Mucosa of gallbladder (tissue), 1 donor: ENCODE data around the gene ESRRA. TPM values are rescaled to one million over a fixed set of nuclear protein-coding genes. Genes with fewer than 3 reads are reported as not detected.

Experiments used
- DNase-seq: peaks from one replicate; pipeline ENCODE4 v3.0.0-alpha.2; 2020; ENCODE audit warnings: low spot score
- total RNA-seq: library from RNA; stranded (reverse); gene quantifications from one replicate; pipeline ENCODE4 v1.2.1, GENCODE V29; 2021
- donor health status: DM: no; HTN: no; CAD: no.

ESRRA gene
- total RNA-seq, 1 donor from 2014 or later: 97.7 TPM

DNA sequence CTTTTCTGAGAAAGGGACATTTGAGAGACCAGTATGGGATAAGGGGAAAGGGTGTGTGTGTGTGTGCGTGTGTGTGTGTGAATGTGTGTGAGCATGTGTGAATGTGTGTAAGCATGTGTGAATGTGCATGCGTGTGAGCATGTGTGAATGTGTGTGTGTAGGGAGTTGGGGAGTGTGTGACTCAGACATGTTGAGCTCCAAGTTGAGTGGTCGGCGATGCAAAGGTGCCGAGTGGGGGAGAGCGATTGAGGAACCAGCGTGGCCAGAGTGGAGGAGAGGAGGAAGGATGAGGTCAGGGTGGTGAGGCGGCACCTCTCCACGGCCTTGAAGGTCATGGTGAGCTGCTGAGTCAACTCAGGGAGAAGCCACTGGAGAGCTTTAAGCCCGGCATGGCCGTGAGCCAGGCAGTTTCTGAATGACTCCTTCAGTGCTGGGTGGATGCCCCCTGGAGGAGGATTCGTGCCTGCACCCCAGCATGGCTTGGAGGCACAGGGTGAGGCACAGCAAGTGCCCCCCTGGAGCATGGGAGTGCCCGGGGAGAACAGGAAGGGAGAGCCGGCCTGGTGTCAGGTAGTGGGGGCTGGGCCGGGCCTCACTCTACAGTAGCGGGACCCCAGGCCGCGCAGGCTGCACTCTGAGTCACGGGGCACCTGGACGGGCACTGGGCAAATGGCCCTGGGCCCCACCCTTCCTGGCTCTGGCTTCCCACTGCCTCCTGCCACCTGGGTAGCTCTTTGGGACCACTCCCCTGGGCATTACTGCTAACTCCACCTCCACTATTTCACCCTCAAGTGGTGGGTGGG, 26.4 kb downstream of the ESRRA start:
- peak; percentile 77 for DNase-seq

DNA sequence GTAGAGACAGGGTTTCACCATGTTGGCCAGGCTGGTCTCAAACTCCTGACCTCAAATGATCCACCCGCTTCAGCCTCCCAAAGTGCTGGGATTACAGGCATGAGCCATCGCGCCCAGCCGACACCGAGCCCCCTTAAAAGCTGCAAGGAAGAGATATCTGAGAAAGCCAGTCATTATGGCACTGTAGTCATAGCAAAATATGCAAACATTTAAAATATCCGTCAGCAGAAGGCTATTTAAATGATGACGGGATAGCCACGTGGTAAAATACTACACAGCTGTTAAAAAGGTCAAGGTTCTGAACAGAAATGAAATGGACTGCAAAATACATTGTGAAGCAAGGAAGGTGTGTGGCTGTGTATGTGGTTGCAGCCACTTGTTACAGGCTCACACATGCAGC, 28.2 kb downstream of the ESRRA start:
- DNase-seq: no peak

DNA sequence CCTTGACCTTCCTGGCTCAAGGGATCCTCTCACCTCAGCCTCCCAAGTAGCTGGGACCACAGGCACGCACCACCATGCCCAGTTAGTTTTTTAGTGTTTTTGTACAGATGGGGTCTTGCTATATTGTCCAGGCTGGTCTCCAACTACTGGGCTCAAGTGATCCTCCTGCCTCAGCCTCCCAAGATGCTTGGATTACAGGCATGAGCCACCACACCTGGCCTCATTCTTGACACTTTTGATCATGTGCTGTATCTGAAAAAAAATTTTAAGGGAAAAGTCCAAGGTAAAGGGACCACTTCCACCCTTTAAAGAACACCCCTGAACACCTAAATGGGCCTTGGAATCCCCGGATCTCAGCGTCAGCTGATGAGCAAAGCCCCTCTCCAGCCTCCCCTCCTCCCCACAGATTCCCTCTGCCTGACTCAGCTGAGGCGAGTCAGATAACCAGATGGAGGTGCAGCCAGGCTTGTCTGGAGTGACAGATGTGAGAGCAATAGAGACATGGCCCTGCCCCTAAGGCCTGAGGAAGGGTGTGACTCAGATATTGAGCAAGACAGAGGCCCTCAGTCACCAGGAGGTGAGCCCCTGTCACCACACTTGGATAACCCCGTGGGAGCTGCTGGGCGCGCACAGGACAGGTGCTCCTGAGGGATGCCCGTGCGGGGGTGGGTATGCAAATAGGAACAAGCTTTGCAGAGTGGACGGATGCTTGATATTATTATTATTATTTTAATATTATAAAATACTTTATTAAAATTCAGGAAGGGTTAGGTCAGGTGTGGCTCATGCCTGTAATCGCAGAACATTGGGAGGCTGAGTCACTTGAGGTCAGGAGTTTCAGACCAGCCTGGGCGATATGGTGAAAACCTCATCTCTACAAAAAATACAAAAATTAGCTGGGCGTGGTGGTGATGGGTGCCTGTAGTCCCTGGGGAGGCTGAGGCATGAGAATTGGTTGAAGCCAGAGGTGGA, 29.7 kb downstream of the ESRRA start:
- no peak for DNase-seq

DNA sequence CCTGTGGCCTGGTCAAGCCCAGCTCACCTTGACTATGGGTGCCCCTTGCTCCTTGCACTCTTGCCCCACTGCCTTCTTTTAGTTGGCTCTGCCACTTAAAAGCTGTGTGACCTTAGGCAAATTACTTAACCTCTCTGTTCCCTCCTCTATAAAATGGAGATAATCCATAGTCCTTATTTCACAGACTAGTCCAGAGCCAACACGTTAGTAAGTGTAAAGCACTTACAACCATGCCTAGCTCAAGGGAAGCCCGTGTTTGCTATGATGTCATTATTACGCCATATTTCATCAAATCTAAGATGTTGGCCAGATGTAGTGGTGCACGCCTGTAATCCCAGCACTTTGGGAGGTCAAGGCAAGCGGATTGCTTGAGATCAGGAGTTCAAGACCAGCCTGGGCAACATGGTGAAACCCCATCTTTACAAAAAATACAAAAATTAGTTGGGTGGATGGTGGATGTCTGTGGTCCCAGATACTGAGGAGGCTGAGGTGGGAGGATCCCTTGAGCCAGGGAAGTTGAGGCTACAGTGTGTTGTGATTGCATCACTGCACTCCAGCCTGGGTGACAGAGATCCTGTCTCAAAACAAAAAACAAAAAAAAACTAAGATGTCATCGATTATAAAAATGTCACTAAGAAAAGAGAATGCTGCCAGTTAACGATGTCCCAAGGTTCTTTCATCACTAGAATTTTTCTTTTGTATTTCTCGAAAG, 32.4 kb downstream of the ESRRA start:
- DNase-seq: no peak

DNA sequence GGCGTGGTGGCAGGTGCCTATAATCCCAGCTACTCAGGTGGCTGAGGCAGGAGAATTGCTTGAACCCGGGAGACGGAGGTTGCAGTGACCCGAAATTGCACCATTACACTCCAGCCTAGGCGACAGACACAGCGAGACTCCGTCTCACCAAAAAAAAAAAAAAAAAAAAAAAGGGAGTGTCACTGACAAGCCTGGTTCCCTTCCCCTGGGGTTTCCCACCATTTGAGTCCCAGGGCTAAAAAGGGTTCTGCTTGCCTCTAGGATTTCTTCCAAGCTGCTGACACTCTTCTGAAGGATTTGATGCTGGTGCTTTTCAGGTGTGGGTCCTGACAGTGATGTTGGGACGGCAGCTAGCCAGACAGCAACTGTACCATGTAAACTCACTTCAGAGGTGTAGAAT, 33.4 kb downstream of the ESRRA start:
- DNase-seq: no peak

DNA sequence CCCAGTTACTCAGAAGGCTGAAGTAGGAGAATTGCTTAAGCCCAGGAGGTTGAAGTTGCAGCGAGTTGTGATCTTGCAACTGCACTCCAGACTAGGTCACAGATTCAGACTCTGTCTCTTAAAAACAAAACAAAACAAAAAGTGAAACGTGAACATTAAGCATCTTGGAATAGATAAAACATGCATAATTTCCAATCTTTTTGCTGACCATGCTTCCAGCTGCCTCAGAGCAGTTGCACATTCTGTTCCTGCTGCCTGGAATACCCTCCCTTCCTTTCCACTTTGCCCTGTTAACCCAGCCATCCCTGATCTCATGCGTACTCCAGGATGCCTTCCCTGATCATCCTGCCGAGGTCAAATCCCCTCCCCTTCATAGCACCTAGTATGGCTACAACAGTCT, 34.0 kb downstream of the ESRRA start:
- no peak for DNase-seq

DNA sequence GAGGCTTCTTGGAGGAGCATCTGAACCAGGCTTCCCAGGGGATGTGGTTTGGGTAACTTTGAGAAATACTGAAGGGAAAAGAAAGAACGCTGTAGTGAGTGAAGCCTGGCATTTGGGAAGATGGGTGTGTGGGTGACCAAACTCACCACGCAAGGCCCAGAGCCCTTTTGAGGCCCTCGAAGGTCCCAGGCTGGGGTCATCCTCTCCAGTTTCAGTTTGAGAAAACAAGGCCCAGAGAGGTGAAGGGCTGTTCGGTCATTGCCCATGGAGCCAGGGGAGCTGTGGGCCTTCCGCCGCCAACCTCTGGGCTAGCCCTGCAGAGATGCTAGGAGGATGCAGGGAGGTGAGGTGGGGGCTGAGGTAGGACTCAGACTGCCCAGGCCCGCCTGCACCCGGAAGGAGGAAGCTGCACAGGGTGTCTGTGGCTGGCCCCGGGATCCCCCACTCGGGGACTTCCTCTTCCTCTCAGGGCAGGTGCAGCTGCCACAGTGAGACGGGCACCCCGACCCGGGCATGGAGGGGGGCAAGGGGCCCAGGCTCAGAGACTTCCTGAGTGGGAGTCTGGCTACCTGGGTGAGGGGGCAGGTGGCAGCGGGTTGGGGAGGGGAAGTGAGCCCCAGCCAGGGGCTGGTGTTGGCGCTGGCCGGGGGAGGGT, 34.6 kb downstream of the ESRRA start, which contains the start of gene CCDC88B:
TSS of gene CCDC88B (plus strand) at position 451 of the 655 bp plus-strand sequence. CDS start at position 514, 63 bp downstream.
- peak; percentile 49 for DNase-seq

DNA sequence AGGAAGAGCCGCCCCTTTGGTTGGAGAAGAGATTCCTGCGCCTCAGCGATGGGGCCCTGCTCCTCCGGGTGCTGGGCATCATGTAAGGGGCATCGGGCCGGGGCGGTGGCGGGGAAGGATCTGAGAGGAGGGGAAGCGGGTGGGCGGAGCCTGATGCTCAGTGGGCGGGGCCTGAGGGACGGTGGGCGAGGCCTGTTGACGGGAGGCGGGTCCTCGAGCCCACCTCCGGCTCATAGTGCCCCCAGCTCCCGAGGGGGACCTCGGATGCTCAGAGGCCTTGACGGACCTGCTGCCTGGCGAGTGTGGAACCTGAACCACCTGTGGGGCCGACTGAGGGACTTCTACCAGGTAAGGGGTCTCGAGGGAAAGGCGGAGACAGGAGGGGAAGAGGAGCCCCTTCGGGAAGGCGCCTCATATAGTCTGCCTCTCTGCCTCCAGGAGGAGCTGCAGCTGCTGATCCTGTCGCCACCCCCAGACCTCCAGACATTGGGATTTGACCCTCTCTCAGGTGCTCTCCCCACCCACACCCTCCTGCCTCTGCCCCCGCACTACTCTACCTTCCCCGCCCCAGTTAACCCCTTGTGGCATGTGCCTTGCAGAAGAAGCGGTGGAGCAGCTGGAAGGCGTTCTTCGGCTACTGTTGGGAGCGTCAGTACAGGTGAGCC, 35.5 kb downstream of the ESRRA start:
- no peak for DNase-seq

DNA sequence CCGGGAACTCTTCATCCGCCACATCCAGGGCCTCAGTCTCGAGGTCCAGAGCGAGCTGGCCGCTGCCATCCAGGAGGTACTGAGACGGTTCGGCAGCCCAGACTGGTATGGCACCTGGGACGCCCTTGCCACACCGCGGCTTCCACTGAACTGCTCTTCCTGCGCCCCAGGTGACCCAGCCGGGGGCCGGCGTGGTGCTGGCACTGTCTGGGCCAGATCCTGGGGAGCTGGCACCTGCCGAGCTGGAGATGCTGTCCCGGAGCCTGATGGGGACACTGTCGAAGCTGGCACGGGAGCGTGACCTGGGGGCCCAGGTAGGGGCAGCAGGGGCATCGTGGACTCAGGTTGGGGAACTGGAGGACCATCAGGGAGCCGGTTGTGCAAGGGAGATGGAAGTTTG, 36.1 kb downstream of the ESRRA start:
- DNase-seq: no peak

DNA sequence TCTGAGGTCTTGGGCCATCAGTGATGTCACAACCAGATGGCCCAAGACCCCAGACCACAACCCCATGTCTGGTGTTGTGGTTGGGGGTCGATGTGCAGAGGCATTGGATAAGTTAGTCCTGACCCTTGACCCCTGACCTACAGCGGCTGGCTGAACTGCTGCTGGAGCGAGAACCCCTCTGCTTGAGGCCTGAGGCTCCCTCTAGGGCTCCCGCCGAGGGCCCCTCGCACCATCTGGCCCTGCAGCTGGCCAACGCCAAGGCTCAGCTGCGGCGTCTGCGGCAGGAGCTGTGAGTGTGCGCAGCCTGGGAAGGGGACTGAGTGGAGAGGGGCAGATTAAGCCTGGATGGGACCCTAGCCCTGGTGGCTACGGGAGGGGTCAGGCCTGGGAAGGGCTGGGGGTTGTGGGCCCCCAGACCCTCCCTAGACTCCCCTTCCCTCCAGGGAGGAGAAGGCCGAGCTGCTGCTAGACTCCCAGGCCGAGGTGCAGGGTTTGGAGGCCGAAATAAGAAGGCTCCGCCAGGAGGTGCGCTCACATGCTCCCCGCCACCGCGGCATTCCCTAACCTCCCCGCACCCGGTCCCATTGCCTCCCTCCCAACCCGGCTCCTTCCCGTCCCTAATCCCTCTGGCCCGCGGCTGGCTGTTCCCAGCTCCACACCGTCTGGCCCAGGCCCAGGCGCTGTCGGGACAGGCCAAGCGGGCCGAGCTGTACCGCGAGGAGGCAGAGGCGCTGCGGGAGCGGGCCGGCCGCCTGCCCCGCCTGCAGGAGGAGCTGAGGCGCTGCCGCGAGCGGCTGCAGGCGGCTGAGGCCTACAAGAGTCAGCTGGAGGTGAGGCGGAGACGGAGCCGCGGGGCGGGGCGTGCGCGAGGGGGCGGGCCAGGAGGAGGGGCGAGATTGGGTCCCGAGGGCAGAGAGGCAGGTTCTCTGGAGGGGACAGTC, 36.8 kb downstream of the ESRRA start:
- peak; percentile 89 for DNase-seq

DNA sequence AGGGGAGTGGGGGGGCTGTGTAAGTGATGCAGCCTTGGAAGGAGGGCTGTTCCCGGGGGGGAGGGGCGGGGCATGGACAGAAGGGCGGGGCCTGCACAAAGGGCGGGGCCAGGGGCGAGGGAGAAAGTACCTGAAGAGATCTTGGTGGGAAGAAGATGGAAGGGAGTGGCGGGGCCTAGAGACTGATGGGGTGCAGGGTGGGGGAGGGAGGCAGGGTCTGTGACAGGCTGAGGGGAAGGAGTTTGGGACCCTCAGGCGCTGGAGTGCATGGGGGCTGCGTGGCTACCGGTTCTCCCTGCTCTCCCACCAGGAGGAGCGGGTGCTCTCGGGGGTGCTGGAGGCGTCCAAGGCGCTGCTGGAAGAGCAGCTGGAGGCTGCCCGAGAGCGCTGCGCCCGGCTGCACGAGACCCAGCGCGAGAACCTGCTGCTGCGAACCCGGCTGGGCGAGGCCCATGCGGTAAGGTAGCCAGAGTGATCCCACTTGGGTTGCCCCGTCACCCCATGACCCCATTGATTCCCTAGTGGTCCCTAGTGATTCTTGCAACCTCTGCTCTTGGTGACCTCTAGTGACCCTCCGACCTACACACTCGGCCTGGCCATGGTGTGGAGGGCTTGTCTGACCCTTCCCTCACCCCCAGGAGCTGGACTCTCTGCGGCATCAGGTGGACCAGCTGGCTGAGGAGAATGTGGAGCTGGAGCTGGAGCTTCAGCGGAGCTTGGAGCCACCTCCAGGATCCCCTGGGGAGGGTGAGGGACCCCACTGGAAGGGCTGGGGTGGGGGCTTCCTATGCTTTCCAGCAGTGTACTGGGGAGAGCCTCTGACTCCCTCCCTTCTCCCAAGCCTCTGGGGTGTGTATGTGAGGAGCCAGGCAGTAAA, 37.8 kb downstream of the ESRRA start:
- DNase-seq: no peak

DNA sequence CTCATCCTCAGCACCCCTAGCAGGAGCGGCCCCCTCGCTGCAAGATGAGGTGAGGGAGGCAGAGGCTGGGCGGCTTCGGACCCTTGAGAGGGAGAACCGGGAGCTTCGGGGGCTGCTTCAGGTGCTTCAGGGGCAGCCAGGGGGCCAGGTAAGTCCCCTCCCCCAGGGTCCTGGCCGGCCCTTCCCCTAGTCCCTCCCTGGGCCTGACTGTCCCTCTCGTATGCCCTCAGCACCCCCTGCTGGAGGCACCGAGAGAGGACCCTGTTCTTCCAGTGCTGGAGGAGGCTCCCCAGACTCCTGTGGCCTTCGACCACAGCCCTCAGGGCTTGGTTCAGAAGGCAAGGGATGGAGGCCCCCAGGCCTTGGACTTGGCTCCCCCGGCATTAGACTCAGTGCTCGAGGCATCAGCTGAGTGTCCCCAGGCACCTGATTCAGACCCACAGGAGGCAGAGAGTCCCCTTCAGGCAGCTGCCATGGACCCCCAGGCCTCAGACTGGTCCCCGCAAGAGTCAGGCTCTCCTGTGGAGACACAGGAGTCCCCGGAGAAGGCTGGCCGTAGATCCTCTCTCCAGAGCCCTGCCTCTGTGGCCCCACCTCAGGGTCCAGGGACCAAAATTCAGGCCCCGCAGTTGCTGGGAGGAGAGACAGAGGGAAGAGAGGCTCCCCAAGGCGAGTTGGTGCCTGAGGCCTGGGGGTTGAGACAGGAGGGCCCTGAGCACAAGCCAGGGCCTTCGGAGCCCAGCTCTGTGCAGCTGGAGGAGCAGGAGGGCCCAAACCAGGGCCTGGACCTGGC, 38.6 kb downstream of the ESRRA start:
- DNase-seq: no peak

DNA sequence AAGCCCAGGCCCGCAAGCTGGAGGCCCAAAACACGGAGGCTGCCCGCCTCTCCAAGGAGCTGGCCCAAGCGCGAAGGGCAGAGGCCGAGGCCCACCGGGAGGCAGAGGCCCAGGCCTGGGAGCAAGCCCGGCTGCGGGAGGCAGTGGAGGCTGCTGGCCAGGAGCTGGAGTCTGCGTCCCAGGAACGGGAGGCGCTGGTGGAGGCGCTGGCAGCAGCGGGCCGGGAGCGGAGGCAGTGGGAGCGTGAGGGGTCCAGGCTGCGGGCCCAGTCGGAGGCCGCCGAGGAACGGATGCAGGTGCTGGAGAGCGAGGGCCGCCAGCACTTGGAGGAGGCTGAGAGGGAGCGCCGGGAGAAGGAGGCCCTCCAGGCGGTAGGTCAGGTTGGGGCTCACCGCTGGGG, 39.5 kb downstream of the ESRRA start:
- no peak for DNase-seq

DNA sequence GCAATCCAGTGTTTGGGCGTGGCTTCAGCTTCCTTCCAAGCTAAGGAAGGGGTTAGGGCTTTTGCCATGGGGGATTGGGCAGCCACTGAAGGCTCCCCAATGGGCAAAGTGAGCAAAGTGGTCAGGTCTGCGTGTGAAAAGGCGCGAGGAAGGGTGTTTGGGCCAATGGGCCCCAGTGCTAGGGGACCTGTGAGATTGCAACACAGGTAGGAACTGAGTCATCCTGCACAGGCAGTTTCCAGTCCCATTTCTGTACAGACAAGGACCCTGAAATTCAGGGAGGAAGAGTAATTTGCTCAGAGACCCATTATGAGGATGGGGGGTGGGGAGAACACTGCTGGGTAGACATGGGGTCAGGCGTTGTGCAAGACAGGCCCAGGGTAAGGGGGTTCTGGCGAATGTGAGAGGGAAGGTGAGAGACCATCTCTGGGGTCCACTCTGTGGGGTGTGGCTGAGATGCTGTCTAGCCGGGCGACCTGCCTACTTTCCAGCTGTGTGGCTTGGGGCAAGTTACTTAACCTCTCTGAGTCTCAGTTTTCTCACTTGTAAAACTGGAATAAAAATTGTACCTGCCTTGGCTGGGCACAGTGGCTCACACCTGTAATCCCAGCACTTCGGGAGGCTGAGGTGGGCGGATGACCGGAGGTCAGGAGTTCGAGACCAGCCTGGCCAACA, 42.0 kb downstream of the ESRRA start:
- no peak for DNase-seq

DNA sequence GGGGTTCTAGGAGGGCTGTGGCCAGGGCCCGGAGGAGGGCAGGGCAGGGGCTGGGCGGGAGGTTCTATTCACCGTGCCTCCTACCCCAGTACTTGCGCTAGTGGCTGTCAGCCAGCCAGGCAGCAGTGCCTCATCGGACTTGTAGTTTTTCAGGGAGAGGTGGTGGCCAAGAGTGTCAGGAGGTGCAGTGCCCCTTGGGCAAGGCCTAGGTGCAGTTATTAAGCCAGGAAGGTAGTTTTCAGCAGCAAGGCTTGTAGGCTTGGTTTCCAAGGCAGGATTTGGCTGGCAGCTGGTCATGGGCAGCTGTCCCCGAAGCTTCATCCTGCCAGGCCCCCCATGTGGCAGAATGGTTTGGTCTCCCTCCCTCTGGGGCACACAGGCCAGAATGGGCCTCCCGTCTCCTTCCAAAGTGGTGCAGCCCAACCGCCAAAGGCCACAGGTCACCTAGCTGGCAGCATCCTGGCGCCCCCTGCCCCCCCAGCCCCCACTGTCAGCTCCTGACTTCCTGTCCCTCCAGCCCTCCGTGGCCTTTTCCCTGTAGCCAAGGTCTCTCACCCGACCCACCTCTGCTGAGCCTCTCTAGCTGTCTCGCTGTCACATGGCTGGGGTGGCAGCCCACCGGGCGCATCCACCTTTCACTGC, 43.2 kb downstream of the ESRRA start:
- no peak for DNase-seq

DNA sequence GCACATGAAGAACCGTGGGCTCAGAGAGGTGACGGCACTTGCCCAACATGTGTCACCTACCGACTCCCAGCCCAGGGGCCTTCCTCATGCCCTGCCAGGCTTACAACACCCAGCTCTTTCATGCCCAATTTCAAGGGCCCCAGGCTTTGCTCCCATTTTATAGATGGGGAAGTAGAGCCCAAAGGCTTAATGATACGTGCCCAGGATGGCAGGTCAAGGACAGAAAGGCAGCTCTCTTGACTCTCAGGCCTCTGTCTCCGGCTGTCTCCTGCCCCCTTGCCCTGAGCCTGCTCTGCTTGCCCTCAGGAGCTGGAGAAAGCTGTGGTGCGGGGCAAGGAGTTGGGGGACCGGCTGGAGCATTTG, 43.7 kb downstream of the ESRRA start:
- no peak for DNase-seq

DNA sequence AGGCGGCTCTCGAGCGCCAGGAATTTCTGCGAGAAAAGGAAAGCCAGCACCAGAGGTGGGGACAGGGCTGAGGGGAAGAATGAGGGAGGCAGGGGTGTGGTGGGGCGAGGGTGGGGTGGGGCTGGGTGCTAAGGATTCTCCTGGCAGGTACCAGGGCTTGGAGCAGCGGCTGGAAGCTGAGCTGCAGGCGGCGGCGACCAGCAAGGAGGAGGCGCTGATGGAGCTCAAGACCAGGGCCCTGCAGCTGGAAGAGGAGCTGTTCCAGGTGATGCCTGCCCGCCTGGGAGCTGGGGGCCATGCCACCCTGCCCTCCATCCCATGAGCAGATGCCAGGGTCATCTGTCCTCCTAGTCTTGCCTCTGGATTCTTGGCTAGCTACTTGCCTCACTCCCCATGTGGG, 44.1 kb downstream of the ESRRA start:
- DNase-seq: no peak
